Measurements from ENCODE around the gene PGAM5.

DNA sequence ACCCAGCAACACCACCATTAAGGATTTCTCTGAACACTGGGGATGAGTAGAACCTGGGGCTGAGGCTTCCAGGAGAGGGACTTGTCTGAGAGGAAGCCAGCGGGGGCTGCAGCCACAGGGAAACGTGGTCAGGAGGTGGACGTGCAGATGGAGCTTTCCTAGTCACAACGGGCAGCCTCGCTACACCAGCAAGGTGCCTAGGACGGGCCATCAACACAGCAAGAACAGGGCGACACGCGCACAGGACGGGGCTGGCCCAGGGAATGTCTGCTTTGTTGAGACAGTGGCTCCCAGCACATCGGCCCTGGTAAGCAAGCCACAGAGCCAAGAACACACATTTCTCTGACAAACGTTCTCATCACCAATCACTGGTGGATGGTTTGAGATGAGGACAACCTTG is 25.7 kb downstream of the PGAM5 start:
- TF ChIP-seq, protein P1, sequence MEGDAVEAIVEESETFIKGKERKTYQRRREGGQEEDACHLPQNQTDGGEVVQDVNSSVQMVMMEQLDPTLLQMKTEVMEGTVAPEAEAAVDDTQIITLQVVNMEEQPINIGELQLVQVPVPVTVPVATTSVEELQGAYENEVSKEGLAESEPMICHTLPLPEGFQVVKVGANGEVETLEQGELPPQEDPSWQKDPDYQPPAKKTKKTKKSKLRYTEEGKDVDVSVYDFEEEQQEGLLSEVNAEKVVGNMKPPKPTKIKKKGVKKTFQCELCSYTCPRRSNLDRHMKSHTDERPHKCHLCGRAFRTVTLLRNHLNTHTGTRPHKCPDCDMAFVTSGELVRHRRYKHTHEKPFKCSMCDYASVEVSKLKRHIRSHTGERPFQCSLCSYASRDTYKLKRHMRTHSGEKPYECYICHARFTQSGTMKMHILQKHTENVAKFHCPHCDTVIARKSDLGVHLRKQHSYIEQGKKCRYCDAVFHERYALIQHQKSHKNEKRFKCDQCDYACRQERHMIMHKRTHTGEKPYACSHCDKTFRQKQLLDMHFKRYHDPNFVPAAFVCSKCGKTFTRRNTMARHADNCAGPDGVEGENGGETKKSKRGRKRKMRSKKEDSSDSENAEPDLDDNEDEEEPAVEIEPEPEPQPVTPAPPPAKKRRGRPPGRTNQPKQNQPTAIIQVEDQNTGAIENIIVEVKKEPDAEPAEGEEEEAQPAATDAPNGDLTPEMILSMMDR (IDR thresholded peaks at IDR 0.05; ENCODE audit: low read depth, low read length, poor library complexity, severe bottlenecking) = no peak
- no peak for TF ChIP-seq EZH2phosphoT487 (IDR thresholded peaks at IDR 0.05; ENCODE audit: borderline replicate concordance, low read length)

All from DOHH2 (cell line).